ENCODE results near the gene ZDHHC8. TPM values are rescaled to one million over a fixed set of nuclear protein-coding genes. Genes with fewer than 3 reads are reported as not detected.

ZDHHC8 gene
- total and polyA plus RNA-seq, 2 experiments from 2014 or later, result 13.0 to 18.7 TPM

DNA sequence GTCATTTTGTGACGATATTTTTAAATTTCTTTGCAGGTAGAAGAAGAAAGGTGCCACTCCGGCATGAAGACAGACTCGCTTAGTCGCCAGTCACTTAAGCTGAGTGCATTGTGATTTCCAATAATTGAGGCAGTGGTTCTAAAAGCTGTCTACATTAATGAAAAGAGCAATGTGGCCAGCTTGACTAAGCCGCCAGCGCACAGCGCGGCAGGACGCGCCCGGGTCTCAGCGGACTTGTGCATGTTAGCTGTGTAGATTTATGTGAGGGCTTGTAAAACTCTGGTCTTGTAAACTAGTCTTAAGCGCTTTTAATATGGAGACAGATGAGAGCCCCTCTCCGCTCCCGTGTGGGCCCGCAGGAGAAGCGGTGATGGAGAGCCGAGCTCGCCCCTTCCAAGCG is 46.0 kb upstream of the ZDHHC8 start:
- Histone ChIP-seq H3K4me3 (no peak overlapping the region), H3K27ac (no peak overlapping the region), H2AFZ (no peak overlapping the region), H3K4me1 (ENCODE audit: insufficient read depth) (peaks cover 14% of the 10 kb centered on the region), H3K4me2 (ENCODE audit: unreplicated experiment) (no peak overlapping the region), H3K79me2 (ENCODE audit: insufficient read depth) (peaks cover 91% of the 10 kb centered on the region), H3K9me2 (ENCODE audit: insufficient read depth) (no peaks in the 10 kb centered on the region), H3F3A (ENCODE audit: insufficient read depth) (peaks cover 21% of the 10 kb centered on the region), H3K9ac (no peak overlapping the region), H3K36me3 (ENCODE audit: low read depth) (peaks cover 21% of the 10 kb centered on the region; the same call in 1 of the 2 replicates), H4K20me1 (ENCODE audit: insufficient read depth) (peaks cover 9% of the 10 kb centered on the region), H3K9me3 (ENCODE audit: low read depth) (no peaks in the 10 kb centered on the region), H3K27me3 (replicated peaks; ENCODE audit: insufficient read depth) (no peaks in the 10 kb centered on the region)
- in situ Hi-C loops (cut with MboI), result no loop called here
- TF ChIP-seq EZH2 (IDR thresholded peaks at IDR 0.05; ENCODE audit: insufficient read depth, poor library complexity, severe bottlenecking) (no peak), EZH2phosphoT487 (IDR thresholded peaks at IDR 0.05; ENCODE audit: insufficient read depth, low read depth) (no peak)
- 92 to 94% methylated on average over 20 of the region's 20 CpGs for WGBS, 2 experiments (ENCODE audit: low coverage in 1 of 2, low lambda C conversion rate in 2 of 2, missing lambda C conversion rate in 2 of 2)
- DNase-seq, result no peak

DNA sequence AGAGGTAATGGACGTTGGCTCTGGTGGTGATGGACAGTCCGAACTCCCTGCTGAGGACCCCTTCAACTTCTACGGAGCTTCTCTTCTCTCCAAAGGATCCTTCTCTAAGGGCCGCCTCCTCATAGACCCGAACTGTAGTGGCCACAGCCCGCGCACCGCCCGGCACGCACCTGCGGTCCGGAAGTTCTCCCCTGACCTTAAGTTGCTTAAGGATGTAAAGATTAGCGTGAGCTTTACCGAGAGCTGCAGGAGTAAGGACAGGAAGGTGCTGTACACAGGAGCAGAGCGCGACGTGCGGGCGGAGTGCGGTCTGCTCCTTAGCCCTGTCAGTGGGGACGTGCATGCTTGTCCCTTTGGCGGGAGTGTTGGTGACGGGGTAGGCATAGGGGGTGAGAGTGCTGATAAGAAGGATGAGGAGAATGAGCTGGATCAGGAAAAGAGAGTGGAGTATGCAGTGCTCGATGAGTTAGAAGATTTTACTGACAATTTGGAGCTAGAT is 45.5 kb upstream of the ZDHHC8 start:
- 89 to 93% methylated on average over 24 of the region's 24 CpGs for WGBS, 2 experiments (ENCODE audit: low coverage in 1 of 2, low lambda C conversion rate in 2 of 2, missing lambda C conversion rate in 2 of 2)
- in situ Hi-C loops (cut with MboI), result no loop called here
- H3K36me3 ChIP-seq (ENCODE audit: low read depth), result peaks cover 26% of the 10 kb centered on the region; the same call in 1 of the 2 replicates

DNA sequence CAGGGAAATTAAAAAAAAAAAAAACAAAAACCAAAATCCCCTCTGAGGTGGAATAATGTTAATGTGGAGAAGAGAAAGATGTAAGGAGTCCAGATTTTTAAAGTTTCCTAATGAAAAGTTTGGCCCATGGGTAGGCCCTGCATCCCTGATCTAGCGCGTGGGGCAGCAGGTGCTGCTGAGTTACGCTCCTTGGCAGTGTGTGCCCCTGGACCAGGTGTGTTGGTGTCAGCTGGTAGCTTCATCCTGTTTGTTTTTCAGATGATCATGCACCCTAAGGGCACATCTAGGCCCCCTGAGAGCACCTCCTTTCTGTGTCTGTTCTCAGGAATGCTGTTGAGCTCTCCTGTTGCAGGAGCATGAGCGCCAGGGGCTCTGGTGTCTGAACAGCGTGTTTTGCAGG is 44.8 kb upstream of the ZDHHC8 start:
- in situ Hi-C loops (cut with MboI), result no loop called here
- 97 to 100% methylated on average over 5 of the region's 5 CpGs for WGBS, 2 experiments (ENCODE audit: low coverage in 1 of 2, low lambda C conversion rate in 2 of 2, missing lambda C conversion rate in 2 of 2)
- H3K36me3 ChIP-seq (ENCODE audit: low read depth), result peaks cover 32% of the 10 kb centered on the region; the same call in 1 of the 2 replicates

More for the DNA sequence above, 45.5 kb upstream of the ZDHHC8 start:
- no peak for DNase-seq
- Histone ChIP-seq H3K9ac (no peak overlapping the region), H4K20me1 (ENCODE audit: insufficient read depth) (peaks cover 9% of the 10 kb centered on the region), H3K9me3 (ENCODE audit: low read depth) (no peaks in the 10 kb centered on the region), H3K4me1 (ENCODE audit: insufficient read depth) (peaks cover 16% of the 10 kb centered on the region), H3K4me2 (ENCODE audit: unreplicated experiment) (no peak overlapping the region), H3K4me3 (no peak overlapping the region), H3K9me2 (ENCODE audit: insufficient read depth) (no peaks in the 10 kb centered on the region), H2AFZ (no peak overlapping the region), H3F3A (ENCODE audit: insufficient read depth) (peaks cover 17% of the 10 kb centered on the region; the same call in 1 of the 2 replicates), H3K79me2 (ENCODE audit: insufficient read depth) (peaks cover 91% of the 10 kb centered on the region), H3K27ac (no peak overlapping the region), H3K27me3 (replicated peaks; ENCODE audit: insufficient read depth) (no peaks in the 10 kb centered on the region)
- TF ChIP-seq EZH2phosphoT487 (IDR thresholded peaks at IDR 0.05; ENCODE audit: insufficient read depth, low read depth) (no peak), EZH2 (IDR thresholded peaks at IDR 0.05; ENCODE audit: insufficient read depth, poor library complexity, severe bottlenecking) (no peak)

DNA sequence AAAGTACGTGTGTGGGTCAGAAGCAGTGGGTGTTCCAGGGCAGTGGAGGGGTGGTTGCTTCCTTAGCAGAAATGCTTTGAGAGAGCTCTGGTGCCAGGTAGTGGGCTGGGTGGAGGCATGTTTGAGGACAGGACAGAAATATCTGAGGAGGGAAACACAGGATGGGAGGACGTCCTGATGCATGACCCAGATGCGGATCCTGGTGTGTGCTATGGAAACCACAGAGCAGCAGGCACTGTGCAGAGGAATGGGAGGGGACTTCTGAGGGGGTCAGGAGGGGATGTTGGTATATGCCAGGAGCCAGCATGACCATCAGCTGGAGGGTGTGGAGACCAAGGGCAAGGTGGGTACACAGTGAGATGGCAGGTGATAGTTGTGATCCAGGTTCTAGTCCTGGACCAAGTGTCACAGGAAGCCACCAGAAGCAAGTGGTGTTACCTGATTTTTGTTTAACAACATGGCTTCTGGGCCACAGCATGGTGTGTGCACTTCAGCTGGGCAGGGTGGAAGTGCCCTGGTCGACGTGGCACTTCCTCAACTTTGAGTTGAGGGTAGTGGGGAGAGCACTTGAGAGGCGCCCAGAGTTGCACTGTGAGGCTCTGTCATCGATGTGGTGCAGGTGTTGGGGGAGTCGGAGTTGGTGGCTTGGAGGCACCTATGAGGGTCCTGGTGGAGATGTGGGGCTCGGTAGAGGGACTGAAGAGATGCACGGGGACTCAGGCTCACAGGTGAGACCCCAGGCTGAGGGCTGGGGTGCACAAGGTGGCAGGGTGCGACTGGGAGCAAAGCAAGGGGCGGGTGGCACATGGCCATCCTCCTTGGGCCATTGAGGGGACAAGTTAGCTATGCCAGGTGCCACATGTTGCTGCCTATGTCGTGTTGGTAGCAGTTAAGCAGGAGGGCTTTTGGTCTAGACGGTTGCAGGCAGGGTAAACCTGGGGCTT is 44.0 kb upstream of the ZDHHC8 start:
- H3K9me2 ChIP-seq (ENCODE audit: insufficient read depth), result no peaks in the 10 kb centered on the region
- H3K9ac ChIP-seq, result no peak overlapping the region
- WGBS, 2 experiments (ENCODE audit: low coverage in 1 of 2, low lambda C conversion rate in 2 of 2, missing lambda C conversion rate in 2 of 2), result 94 to 96% methylated on average over 14 of the region's 14 CpGs
- H3K4me3 ChIP-seq, result no peak overlapping the region
- peaks cover 5% of the 10 kb centered on the region; the same call in 1 of the 2 replicates for H3F3A ChIP-seq (ENCODE audit: insufficient read depth)
- TF ChIP-seq EZH2 (IDR thresholded peaks at IDR 0.05; ENCODE audit: insufficient read depth, poor library complexity, severe bottlenecking) (no peak), EZH2phosphoT487 (IDR thresholded peaks at IDR 0.05; ENCODE audit: insufficient read depth, low read depth) (no peak)
- no peak overlapping the region for H3K27ac ChIP-seq
- in situ Hi-C loops (cut with MboI), result no loop called here
- H3K36me3 ChIP-seq (ENCODE audit: low read depth), result peaks cover 37% of the 10 kb centered on the region; the same call in 1 of the 2 replicates
- no peak overlapping the region for H3K4me2 ChIP-seq (ENCODE audit: unreplicated experiment)
- no peak for DNase-seq
- peaks cover 90% of the 10 kb centered on the region for H3K79me2 ChIP-seq (ENCODE audit: insufficient read depth)
- no peaks in the 10 kb centered on the region for H3K9me3 ChIP-seq (ENCODE audit: low read depth)
- no peaks in the 10 kb centered on the region for H3K27me3 ChIP-seq (replicated peaks; ENCODE audit: insufficient read depth)
- H3K4me1 ChIP-seq (ENCODE audit: insufficient read depth), result peaks cover 9% of the 10 kb centered on the region
- H4K20me1 ChIP-seq (ENCODE audit: insufficient read depth), result peaks cover 9% of the 10 kb centered on the region
- H2AFZ ChIP-seq, result no peak overlapping the region

More for the DNA sequence above, 44.8 kb upstream of the ZDHHC8 start:
- H3K4me3 ChIP-seq, result no peak overlapping the region
- no peaks in the 10 kb centered on the region for H3K9me2 ChIP-seq (ENCODE audit: insufficient read depth)
- H3K79me2 ChIP-seq (ENCODE audit: insufficient read depth), result peaks cover 91% of the 10 kb centered on the region
- peaks cover 9% of the 10 kb centered on the region for H4K20me1 ChIP-seq (ENCODE audit: insufficient read depth)
- no peaks in the 10 kb centered on the region for H3K27me3 ChIP-seq (replicated peaks; ENCODE audit: insufficient read depth)
- H2AFZ ChIP-seq, result no peak overlapping the region
- no peak overlapping the region for H3K4me2 ChIP-seq (ENCODE audit: unreplicated experiment)
- no peak overlapping the region for H3K9ac ChIP-seq
- H3K4me1 ChIP-seq (ENCODE audit: insufficient read depth), result peaks cover 10% of the 10 kb centered on the region
- TF ChIP-seq EZH2phosphoT487 (IDR thresholded peaks at IDR 0.05; ENCODE audit: insufficient read depth, low read depth) (no peak), EZH2 (IDR thresholded peaks at IDR 0.05; ENCODE audit: insufficient read depth, poor library complexity, severe bottlenecking) (no peak)
- H3K27ac ChIP-seq, result no peak overlapping the region
- DNase-seq, result no peak
- H3K9me3 ChIP-seq (ENCODE audit: low read depth), result no peaks in the 10 kb centered on the region
- H3F3A ChIP-seq (ENCODE audit: insufficient read depth), result peaks cover 13% of the 10 kb centered on the region; the same call in 1 of the 2 replicates
